ENCODE measurements around the gene TRAPPC8. TPM values are rescaled to one million over a fixed set of nuclear protein-coding genes. Genes with fewer than 3 reads are reported as not detected.
"Not testable (repeated sequence)": the region's sequence is repeated elsewhere in the genome, so short reads cannot be mapped to it uniquely, and the experiment has no call there.

TRAPPC8 gene
- total RNA-seq, 1 donor from 2014 or later = 31.4 TPM

DNA sequence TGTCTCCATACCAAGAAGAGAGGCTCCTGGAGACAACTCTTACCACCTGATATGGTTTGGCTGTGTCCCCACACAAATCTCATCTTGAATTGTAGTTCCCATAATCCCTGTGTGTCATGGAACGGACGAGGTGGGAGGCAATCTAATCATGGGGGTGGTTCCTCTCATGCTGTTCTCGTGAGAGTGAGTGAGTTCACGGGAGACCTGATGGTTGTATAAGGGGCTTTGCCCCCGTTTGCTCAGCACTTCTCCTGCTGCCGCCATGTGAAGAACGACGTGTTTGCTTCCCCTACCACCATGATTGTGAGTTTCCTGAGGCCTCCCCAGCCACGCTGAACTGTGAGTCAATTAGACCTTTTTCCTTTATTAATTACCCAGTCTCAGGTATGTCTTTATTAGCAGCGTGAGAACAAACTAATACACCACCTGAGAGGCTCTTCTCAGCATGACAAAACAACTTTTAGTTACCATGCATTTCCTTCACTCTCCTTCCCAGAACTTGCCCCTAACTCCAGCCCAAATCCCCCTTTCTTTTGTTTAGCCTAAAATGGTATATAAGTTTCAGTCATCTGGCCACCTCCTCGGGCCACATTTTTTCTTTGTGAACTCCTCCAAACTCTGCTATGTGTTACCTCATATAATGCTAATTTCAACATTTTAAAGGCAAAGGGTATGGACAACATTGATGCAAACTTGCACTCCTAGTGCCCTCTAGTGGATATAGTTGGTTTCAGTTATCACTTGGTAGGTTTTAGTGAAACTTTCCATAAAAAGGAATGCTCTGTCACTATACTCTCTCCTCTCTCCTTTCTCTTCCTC, 123.6 kb downstream of the TRAPPC8 start:
- ATAC-seq = no peak
- intact Hi-C loops (cut with micrococcal nuclease) = loop anchor here (5.0 kb wide), 1 partner anchor 262 kb away; no protein-coding TSS in a partner anchor
- DNase-seq = no peak

DNA sequence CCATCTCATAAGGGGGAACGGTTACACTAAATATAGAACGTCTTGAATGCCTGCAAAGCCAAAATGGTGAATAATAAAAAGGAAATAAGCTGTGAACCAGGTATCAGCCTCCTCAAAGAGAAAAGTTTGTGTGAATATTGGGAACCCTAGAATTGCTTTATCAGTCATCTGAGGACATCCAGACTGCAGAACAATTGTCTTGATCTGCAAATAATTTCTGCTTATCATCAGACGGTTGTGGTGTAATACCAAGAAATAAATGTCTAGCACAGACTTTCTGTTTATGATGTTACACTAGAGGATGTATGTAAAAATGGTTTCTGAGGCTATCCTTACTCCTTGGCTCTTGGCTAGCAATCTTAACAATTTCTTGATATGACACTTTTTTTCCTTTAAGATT, 128.8 kb downstream of the TRAPPC8 start:
- ATAC-seq = no peak
- intact Hi-C loops (cut with micrococcal nuclease) = no loop called here
- no peak for DNase-seq

DNA sequence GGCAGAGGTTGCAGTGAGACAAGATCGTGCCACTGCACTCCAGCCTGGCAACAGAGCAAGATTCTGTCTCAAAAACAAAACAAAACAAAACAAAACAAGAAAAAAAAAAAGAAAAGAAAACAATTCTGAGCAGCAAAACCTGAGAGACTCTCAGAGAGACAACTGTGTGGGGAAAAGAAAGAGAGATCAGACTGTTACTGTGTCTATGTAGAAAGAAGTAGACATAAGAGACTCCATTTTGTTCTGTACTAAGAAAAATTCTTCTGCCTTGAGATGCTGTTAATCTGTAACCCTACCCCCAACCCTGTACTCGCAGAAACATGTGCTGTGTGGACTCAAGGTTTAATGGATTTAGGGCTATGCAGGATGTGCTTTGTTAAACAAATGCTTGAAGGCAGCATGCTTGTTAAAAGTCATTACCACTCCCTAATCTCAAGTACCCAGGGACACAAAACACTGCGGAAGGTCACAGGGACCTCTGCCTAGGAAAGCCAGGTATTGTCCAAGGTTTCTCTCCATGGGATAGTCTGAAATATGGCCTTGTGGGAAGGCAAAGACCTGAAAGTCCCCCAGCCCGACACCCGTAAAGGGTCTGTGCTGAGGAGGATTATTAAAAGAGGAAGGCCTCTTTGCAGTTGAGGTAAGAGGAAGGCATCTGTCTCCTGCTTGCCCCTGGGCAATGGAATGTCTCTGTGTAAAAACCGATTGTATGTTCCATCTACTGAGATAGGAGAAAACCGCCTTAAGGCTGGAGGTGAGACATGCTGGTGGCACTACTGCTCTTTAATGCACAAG, 132.4 kb downstream of the TRAPPC8 start:
- intact Hi-C loops (cut with micrococcal nuclease); DNase-seq; ATAC-seq: not testable (repeated sequence)

DNA sequence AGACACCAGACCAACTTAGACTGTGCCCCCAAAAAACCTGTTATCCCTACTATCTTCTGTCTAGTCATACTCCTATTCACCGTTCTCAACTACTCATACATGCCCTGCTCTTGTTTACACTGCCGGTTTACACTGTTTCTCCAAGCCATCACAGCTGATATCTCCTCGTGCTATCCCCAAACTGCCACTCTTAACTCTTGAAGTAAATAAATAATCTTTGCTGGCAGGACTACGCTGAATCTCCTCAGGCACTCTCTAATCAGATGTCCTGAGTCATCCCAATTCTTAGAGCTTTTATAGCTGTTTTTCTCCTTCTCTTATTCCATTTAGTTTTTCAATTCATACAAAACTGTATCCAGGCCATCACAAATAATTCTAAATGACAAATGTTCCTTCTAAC, 133.9 kb downstream of the TRAPPC8 start:
- DNase-seq; intact Hi-C loops (cut with micrococcal nuclease); ATAC-seq: not testable (repeated sequence)

DNA sequence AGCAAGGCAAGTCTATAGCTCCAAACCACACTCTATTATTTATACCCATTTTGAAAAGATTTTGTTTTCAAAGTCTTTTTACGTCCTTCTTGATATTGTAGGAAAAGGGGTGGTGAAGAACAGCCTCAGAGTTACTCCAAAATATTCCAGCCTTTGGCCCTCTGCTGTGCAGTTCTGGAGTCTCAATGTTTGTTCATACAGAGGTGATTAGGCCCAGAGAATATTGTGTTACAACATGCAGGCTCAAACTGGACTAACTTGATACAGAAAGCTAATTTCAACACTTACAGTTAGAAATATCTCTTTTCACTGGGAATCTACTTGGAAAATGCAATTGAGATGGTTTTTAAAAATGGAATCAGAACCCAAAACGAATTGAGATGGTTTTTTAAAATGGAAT, 141.8 kb downstream of the TRAPPC8 start:
- intact Hi-C loops (cut with micrococcal nuclease) = no loop called here
- DNase-seq (no peak), ATAC-seq (no peak)

DNA sequence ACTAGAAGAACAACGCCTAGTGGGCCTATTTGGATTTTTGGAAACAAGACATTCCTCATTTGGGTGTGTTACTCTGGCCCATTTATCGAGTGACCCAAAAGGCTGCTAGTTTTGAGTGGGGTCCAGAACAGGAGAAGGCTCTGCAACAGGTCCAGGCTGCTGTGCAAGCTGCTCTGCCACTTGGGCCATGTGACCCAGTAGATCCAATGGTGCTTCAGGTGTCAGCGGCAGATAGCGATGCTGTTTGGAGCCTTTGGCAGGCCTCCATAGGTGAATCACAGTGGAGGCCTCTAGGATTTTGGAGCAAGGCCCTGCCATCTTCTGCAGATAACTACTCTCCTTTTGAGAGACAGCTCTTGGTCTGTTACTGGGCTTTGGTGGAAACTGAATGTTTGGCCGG, 143.7 kb downstream of the TRAPPC8 start:
- intact Hi-C loops (cut with micrococcal nuclease); ATAC-seq; DNase-seq: not testable (repeated sequence)

DNA sequence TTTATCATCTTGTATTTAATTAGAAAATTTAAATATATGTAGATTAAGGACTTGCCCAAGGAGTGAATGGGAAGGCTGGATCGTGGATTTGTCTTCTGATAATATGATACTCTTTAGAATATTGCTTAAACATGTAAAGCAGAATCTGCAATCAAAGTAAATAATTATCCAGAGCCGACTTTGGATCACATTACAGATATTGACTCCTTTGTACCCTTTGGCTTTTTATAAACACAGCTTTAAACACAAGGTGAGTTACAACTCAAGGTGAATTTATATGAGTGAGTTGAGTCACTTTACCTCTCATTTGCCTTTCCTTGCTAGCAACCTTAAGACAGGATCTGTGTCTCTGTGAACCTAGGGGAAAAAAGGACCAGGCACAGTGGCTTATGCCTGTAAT, 144.5 kb downstream of the TRAPPC8 start:
- no peak for ATAC-seq
- no peak for DNase-seq
- intact Hi-C loops (cut with micrococcal nuclease) = no loop called here

DNA sequence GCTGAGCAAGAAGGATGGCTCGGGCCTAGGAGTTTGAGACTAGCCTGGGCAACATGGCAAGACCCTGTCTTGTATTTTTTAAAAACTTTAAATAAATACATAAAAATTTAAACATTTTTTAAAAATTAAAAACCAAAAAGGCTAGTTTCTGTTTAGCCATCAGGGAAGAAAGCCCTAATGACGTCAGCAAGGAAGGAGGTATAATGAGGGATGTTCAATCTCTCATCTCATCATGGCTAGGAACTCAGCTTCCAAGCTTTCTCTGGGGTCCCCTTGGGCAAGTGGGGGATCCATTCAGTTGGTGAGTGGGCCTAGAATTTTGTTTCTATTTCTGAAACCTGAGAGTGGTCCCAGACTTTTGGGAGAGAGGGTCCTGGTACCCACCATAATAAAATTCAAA, 147.2 kb downstream of the TRAPPC8 start:
- ATAC-seq (no peak), DNase-seq (no peak)
- intact Hi-C loops (cut with micrococcal nuclease) = no loop called here

DNA sequence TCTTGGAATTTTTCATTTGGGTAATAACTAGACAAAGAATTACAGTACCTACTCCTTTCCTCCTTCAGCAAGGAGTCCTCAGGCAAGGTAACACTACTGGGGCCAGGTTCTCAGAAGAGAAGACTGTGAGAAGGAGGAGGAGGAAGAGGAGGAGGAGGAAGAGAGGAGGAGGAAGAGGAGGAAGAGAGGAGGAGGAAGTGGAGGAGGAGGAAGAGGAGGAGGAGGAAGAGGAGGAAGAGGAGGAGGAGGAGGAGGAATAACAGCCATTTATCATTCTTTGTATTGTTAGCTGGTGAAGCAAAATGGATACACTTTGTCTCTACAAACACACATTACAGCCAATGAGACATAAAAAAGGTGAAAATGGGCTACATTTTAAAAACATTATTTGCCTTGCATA, 149.4 kb downstream of the TRAPPC8 start:
- ATAC-seq (no peak), DNase-seq (no peak)
- intact Hi-C loops (cut with micrococcal nuclease) = no loop called here

DNA sequence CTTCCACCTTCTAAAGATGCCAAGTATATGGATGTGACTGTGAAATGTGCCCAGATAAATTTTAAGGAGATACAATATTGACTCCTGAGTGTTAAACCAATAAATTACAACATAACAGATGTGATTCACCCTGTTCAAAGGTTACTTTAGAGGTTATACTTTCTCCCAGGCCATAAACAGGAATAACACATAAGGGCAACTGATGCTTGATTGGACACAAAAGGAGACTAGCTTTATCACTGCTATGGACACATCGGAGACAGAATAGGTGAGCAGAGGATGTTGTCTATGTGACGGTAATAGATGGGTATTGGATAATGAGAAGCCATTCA, 150.4 kb downstream of the TRAPPC8 start:
- intact Hi-C loops (cut with micrococcal nuclease) = no loop called here
- no peak for ATAC-seq
- DNase-seq = no peak

DNA sequence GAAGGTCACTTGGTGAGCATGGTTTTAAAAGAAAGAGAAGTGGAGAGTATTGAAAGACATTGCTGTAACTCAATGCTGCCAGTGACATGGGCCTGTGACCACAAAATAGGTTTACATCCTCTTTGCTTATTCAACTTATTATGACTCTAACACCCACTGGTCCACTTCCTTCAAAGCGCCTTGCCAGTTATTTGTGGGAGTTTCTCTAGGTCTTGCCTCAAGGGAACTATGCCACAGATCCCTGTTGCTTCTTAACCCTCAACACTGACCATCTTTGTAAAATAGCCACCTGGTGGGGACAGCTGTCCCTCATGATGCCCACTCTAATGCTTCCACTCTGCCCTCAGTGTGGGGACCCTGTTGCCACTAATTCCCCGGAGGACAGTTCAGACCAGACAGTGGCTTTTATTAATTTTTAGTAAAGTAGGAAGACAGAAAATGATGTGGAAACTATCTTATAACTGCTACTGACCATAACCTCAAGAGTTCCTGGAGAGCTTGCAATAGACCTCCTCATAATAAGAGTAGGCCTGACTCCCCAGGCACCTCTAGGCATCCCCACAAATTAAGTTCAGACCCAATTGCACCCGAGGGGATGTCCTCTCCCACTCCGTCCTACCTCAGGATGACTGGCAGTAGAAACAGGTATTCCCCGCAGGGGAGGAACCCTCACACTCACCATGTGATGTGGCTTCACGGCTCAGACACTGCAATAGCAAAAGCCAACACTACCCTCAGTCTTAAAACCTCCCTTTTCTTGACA, 150.9 kb downstream of the TRAPPC8 start:
- no peak for DNase-seq
- ATAC-seq = no peak
- intact Hi-C loops (cut with micrococcal nuclease) = no loop called here

DNA sequence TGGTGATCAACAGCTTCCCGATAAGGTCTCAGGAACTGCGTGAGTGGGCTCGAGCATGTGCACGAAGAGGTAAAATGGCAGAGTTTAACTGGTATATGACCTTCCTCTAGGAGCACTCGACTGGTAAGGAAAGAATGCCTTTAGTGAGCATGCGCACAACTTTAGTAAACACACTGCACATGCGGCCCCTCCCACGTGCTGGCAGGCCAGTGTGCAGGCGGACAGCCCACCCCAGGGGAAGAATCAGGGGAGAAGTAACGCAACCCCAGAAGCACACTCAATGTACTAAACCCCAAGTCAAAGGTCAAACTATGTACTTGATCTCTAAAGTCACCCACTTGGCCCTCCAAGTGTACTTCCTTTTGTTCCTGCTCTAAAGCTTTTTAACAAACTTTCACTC, 153.5 kb downstream of the TRAPPC8 start:
- DNase-seq (no peak), ATAC-seq (no peak)
- intact Hi-C loops (cut with micrococcal nuclease) = no loop called here

DNA sequence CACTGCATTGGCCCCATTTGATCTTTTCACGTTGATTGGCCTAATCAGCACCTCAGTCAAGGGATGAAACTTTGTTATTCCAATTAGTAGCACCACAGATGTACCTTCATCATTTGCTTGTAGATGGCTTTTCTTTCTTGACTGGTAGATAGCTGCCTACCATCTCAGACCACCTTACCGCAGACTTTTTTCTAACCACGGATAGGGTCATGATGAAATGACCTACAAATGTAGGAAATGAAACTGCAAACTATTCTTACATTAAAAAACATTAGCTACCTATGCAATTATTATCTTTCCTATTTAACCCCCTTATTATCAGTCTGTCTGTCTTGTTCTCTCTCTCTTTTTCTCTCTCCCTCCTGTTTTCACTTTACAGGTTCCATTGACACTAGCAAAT, 159.9 kb downstream of the TRAPPC8 start:
- no peak for ATAC-seq
- no peak for DNase-seq
- intact Hi-C loops (cut with micrococcal nuclease) = no loop called here

Other genes with a start within 250 kb of the TRAPPC8 start
- gene SLC25A52, start 182.2 kb downstream of the TRAPPC8 start, total RNA-seq = not detected
- gene RNF125, start 75.7 kb upstream of the TRAPPC8 start, total RNA-seq = 3.4 TPM
- 10.6 TPM for gene RNF138, start 148.7 kb upstream of the TRAPPC8 start, total RNA-seq
- gene MEP1B, start 246.9 kb upstream of the TRAPPC8 start, total RNA-seq = not detected

Measured in left ventricle myocardium superior (tissue), 1 donor.